Measurements from ENCODE around the gene SRPK3. TPM values are rescaled to one million over a fixed set of nuclear protein-coding genes. Genes with fewer than 3 reads are reported as not detected.

The SRPK3 gene
- total RNA-seq, 1 donor from 2014 or later = 85.1 TPM

GRCh38 chrX:153828723-153829548 is 48.1 kb downstream of the SRPK3 start:
- Histone ChIP-seq H3K36me3 (ENCODE audit: control insufficient read depth in 3 of 3, insufficient read depth in 3 of 3, low read length in 3 of 3) (no peaks in the 10 kb centered on the region), H3K27ac (ENCODE audit: low read depth, low read length) (no peak overlapping the region), H3K27me3 (ENCODE audit: control insufficient read depth in 3 of 3, insufficient read depth in 3 of 3, low read length in 3 of 3) (peaks cover 0 to 28% (median 4%) of the 10 kb centered on the region in 3 donors), H3K4me1 (ENCODE audit: control insufficient read depth in 3 of 3, insufficient read depth in 3 of 3, low read length in 3 of 3) (peaks cover 0 to 3% (median 0%) of the 10 kb centered on the region in 3 donors), H3K9ac (ENCODE audit: low read depth in 1 of 3, low read length in 3 of 3) (peak overlapping the region in 1 of 3 donors; percentile 16), H3K4me3 (ENCODE audit: low read length in 3 of 3) (peak overlapping the region; percentile 1 to 38 (median 35)), H3K9me3 (ENCODE audit: control insufficient read depth in 3 of 3, low read length in 3 of 3) (no peaks in the 10 kb centered on the region)

DNA sequence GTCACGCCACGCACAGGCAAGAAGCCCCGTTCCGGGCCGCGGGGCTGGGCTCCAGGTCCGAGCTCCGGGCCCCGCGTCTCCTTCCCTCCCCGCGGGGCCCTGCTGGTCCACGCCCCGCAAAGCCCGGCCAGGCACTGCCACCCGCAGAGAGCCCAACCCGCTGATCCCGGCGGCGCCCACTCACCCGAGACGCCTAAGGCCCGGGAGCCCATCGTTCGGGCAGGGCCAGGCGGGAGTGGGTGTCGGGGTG is 48.6 kb downstream of the SRPK3 start:
- Histone ChIP-seq H3K9ac (ENCODE audit: low read depth in 1 of 3, low read length in 3 of 3) (peak overlapping the region in 1 of 3 donors; percentile 16), H3K27ac (ENCODE audit: low read depth, low read length) (no peak overlapping the region), H3K36me3 (ENCODE audit: control insufficient read depth in 3 of 3, insufficient read depth in 3 of 3, low read length in 3 of 3) (no peaks in the 10 kb centered on the region), H3K4me1 (ENCODE audit: control insufficient read depth in 3 of 3, insufficient read depth in 3 of 3, low read length in 3 of 3) (peaks cover 0 to 3% (median 0%) of the 10 kb centered on the region in 3 donors), H3K9me3 (ENCODE audit: control insufficient read depth in 3 of 3, low read length in 3 of 3) (no peaks in the 10 kb centered on the region), H3K4me3 (ENCODE audit: low read length in 3 of 3) (peak overlapping the region in 2 of 3 donors; percentile 1 to 35), H3K27me3 (ENCODE audit: control insufficient read depth in 3 of 3, insufficient read depth in 3 of 3, low read length in 3 of 3) (peaks cover 0 to 26% (median 3%) of the 10 kb centered on the region in 3 donors)

DNA sequence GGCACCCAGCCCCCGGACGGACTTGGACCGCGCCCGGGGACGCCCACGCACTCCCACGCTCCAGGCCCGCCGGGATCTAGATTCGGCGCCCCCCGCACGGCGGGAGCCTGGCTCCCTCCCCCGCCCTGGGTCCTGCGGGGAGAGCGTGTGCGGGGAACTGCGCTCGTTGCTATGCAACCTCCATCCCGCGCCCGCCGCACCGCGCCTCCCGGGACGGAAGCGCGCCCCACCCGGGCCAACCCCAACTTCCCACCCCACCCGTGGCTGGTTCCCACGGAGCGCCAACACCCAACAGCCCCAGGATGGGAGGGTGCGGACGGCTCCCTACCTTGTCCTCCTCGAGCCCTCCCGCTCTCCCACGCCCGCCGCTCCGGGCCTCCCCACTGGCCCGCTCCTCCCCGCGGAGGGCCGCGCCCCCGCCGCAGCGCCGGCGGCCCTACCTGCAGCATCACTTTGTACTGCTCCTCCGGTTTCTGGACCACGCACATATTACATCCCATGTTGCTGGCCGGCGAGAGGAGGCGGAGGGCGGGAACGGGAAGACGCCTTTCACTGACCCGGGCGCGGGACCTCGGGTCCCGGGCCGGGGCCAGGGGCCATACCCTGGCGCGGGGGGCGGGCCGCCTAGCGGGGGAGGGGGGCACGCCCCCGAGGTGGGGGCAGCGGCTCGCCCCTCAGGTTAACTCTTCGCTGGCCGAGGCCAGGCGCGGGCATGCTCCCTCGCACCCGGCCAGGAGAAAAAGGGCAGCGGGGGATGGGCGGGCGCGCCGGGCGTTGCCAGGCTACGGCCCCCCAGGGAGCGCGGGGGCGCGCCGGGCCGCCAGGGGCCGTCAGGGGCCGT is 49.2 kb downstream of the SRPK3 start, which contains the start of gene PDZD4:
Gene PDZD4 (minus strand): TSS at position 746 of the 841 bp plus-strand sequence. CDS start 246 bp downstream, at position 500.
- no peak within 1 kb of the TSS for H3K27ac ChIP-seq (ENCODE audit: low read depth, low read length)
- peak within 1 kb of the TSS in 2 of 3 donors; percentile 1 to 35 for H3K4me3 ChIP-seq (ENCODE audit: low read length in 3 of 3)

DNA sequence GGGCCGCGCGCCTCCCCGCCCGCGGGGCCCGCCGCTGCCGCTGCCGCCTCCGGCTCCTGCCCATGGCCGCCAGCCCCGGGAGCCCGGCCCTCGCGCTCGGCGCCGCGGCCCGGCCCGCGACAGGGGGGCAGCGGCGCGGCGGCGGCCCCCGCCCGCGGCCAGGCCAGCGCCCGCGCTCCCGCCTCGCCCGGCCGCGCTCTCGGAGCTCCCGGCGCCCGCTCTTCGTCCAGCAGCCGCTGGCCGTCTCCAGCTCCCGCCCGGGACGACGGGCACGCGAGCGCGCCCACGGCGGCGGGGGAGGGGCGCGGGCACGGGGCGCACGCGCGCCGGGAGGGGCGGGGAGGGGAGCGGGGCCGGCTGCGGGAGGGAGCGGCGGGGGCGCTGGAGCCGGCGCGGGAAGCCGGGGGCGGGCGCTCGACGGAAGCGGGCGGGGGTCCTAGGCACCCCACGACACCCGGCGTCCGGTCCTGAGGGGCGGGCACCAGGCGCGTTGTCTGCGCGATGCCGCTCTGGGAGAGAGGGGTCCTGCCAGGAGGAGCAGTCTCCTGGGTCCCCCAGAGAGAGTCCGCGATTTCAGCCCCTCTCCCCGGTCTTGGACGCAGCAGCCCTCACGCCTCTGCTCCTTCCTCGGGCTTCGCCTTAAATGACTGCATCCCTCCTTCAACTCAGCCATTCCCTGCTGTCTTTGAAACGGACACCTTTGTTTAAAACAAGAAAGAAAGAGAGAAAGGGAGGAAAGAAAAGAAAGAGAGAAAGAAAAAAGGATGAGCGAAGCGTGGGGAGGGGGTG is 50.0 kb downstream of the SRPK3 start:
- Histone ChIP-seq H3K36me3 (ENCODE audit: control insufficient read depth in 3 of 3, insufficient read depth in 3 of 3, low read length in 3 of 3) (no peaks in the 10 kb centered on the region), H3K4me3 (ENCODE audit: low read length in 3 of 3) (no peak overlapping the region), H3K4me1 (ENCODE audit: control insufficient read depth in 3 of 3, insufficient read depth in 3 of 3, low read length in 3 of 3) (peaks cover 0 to 3% (median 0%) of the 10 kb centered on the region in 3 donors), H3K27ac (ENCODE audit: low read depth, low read length) (no peak overlapping the region), H3K9ac (ENCODE audit: low read depth in 1 of 3, low read length in 3 of 3) (no peak overlapping the region), H3K9me3 (ENCODE audit: control insufficient read depth in 3 of 3, low read length in 3 of 3) (no peaks in the 10 kb centered on the region), H3K27me3 (ENCODE audit: control insufficient read depth in 3 of 3, insufficient read depth in 3 of 3, low read length in 3 of 3) (peaks cover 0 to 25% (median 3%) of the 10 kb centered on the region in 3 donors)

More for the DNA sequence above, 49.2 kb downstream of the SRPK3 start, which contains the start of gene PDZD4:
- Histone ChIP-seq H3K36me3 (ENCODE audit: control insufficient read depth in 3 of 3, insufficient read depth in 3 of 3, low read length in 3 of 3) (no peaks in the 10 kb centered on the region), H3K9me3 (ENCODE audit: control insufficient read depth in 3 of 3, low read length in 3 of 3) (no peaks in the 10 kb centered on the region), H3K9ac (ENCODE audit: low read depth in 1 of 3, low read length in 3 of 3) (peak within 1 kb of the TSS in 1 of 3 donors; percentile 16), H3K27me3 (ENCODE audit: control insufficient read depth in 3 of 3, insufficient read depth in 3 of 3, low read length in 3 of 3) (peaks cover 0 to 25% (median 3%) of the 10 kb centered on the region in 3 donors), H3K4me1 (ENCODE audit: control insufficient read depth in 3 of 3, insufficient read depth in 3 of 3, low read length in 3 of 3) (peaks cover 0 to 3% (median 0%) of the 10 kb centered on the region in 3 donors)

DNA sequence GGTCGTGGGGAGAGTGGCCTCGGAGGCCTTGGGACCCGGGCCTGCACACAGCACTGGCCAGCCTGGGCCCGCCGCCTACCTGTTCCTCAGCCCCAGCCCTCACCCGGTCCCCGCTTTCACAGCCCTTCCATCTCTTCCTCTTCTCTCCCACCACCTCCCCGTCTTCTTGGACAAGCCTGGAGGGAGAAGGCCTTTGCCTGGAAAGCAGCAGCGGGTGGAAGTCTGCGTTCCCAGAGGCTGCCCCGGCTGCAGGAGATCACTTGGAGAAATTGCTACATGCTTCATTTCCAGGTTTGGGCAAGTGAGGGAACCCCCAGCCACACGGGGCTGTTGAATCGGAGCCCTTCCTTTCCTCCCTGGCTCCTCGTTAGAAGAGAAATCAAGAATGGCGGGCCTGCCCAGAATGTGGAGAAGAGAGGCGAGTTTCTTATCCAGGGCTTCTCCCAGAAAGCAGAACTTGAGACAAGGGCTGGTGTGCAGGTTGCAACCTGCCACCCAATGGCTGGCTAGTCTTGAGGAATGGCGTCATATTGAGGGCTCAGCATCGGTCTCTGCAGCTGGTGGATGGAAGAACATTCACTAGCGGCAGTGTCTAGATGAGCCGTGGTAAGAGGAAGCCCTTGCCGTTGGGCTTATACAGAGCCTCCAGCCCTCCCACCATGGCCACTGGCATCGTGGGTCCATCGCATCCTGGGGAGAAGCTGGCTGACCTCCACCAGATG is 50.7 kb downstream of the SRPK3 start:
- Histone ChIP-seq H3K36me3 (ENCODE audit: control insufficient read depth in 3 of 3, insufficient read depth in 3 of 3, low read length in 3 of 3) (no peaks in the 10 kb centered on the region), H3K9me3 (ENCODE audit: control insufficient read depth in 3 of 3, low read length in 3 of 3) (no peaks in the 10 kb centered on the region), H3K4me3 (ENCODE audit: low read length in 3 of 3) (no peak overlapping the region), H3K27me3 (ENCODE audit: control insufficient read depth in 3 of 3, insufficient read depth in 3 of 3, low read length in 3 of 3) (peaks cover 0 to 25% (median 3%) of the 10 kb centered on the region in 3 donors), H3K27ac (ENCODE audit: low read depth, low read length) (no peak overlapping the region), H3K4me1 (ENCODE audit: control insufficient read depth in 3 of 3, insufficient read depth in 3 of 3, low read length in 3 of 3) (peaks cover 0 to 3% (median 0%) of the 10 kb centered on the region in 3 donors), H3K9ac (ENCODE audit: low read depth in 1 of 3, low read length in 3 of 3) (no peak overlapping the region)

GRCh38 chrX:153832728-153833127 is 51.9 kb downstream of the SRPK3 start:
- Histone ChIP-seq H3K9me3 (ENCODE audit: control insufficient read depth in 3 of 3, low read length in 3 of 3) (no peaks in the 10 kb centered on the region), H3K4me3 (ENCODE audit: low read length in 3 of 3) (no peak overlapping the region), H3K36me3 (ENCODE audit: control insufficient read depth in 3 of 3, insufficient read depth in 3 of 3, low read length in 3 of 3) (no peaks in the 10 kb centered on the region), H3K27ac (ENCODE audit: low read depth, low read length) (no peak overlapping the region), H3K9ac (ENCODE audit: low read depth in 1 of 3, low read length in 3 of 3) (no peak overlapping the region), H3K27me3 (ENCODE audit: control insufficient read depth in 3 of 3, insufficient read depth in 3 of 3, low read length in 3 of 3) (peaks cover 0 to 23% (median 3%) of the 10 kb centered on the region in 3 donors), H3K4me1 (ENCODE audit: control insufficient read depth in 3 of 3, insufficient read depth in 3 of 3, low read length in 3 of 3) (peaks cover 0 to 3% (median 0%) of the 10 kb centered on the region in 3 donors)

Other genes with a start within 250 kb of the SRPK3 start
- gene CCNQ, start 181.9 kb upstream of the SRPK3 start, total RNA-seq = 13.0 TPM
- gene DUSP9, start 133.8 kb upstream of the SRPK3 start, total RNA-seq = not detected
- not detected for gene PNCK, start 107.2 kb upstream of the SRPK3 start, total RNA-seq
- gene SLC6A8, start 93.1 kb upstream of the SRPK3 start, total RNA-seq = 13.0 TPM
- gene BCAP31, start 56.7 kb upstream of the SRPK3 start, total RNA-seq = 83.0 TPM
- gene ABCD1, start 56.2 kb upstream of the SRPK3 start, total RNA-seq = 10.4 TPM
- gene PLXNB3, start 16.8 kb upstream of the SRPK3 start, total RNA-seq = 1.0 TPM
- gene IDH3G, start 13.3 kb downstream of the SRPK3 start, total RNA-seq = 25.1 TPM
- gene SSR4, start 13.6 kb downstream of the SRPK3 start, total RNA-seq = 85.6 TPM
- gene PDZD4, start 49.5 kb downstream of the SRPK3 start, total RNA-seq = 2.6 TPM
- gene L1CAM, start 105.1 kb downstream of the SRPK3 start, total RNA-seq = 1.6 TPM
- 1.0 TPM for gene AVPR2, start 123.6 kb downstream of the SRPK3 start, total RNA-seq
- gene ARHGAP4, start 145.2 kb downstream of the SRPK3 start, total RNA-seq = 25.1 TPM
- 13.6 TPM for gene NAA10, start 154.0 kb downstream of the SRPK3 start, total RNA-seq
- gene RENBP, start 163.6 kb downstream of the SRPK3 start, total RNA-seq = 5.7 TPM
- 9.4 TPM for gene HCFC1, start 190.8 kb downstream of the SRPK3 start, total RNA-seq
- gene TMEM187, start 191.7 kb downstream of the SRPK3 start, total RNA-seq = 2.1 TPM
- gene IRAK1, start 238.9 kb downstream of the SRPK3 start, total RNA-seq = 11.0 TPM

Measured in skeletal muscle tissue (tissue), 4 donors.